ENCODE measurements around the gene RNF10. TPM values are rescaled to one million over a fixed set of nuclear protein-coding genes. Genes with fewer than 3 reads are reported as not detected.
"Not testable (repeated sequence)": the region's sequence is repeated elsewhere in the genome, so short reads cannot be mapped to it uniquely, and the experiment has no call there.

Gene RNF10
- total RNA-seq, 1 donor from 2014 or later: 127 TPM

GRCh38 chr12:120528861-120529525 is 5.2 kb upstream of the RNF10 start, which contains the start of gene COQ5:
TSS of gene COQ5 (minus strand) at chr12:120529158. CDS start at chr12:120529141, 17 bp downstream.
- DNase-seq (ENCODE audit: low read depth in 2 of 2): peak; percentile 92 to 93

- DNase-seq (ENCODE audit: low read depth in 2 of 2): peak; percentile 68 to 72
Measured at GRCh38 chr12:120529641-120530417, 4.3 kb upstream of the RNF10 start.

DNA sequence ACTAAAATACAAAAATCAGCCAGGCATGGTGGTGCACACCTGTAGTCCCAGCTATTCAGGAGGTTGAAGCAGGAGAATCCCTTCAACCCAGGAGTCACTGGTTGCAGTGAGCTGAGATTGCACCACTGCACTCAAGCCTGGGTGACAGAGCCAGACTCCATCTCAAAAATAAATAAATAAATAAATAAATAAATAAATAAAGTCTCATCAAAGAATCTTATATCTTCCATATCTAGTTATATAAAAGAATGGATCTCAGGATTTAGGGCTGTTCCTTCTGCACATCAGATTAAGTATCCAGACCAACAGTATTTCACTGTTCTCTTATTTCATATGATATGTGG is 3.8 kb upstream of the RNF10 start:
- DNase-seq (ENCODE audit: low read depth in 2 of 2): not testable (repeated sequence)

GRCh38 chr12:120532701-120533238 is 1.4 kb upstream of the RNF10 start:
- DNase-seq (ENCODE audit: low read depth in 2 of 2): no peak

- DNase-seq (ENCODE audit: low read depth in 2 of 2): peak; percentile 69 to 84
Measured at GRCh38 chr12:120534703-120535655, 823 bp downstream of the RNF10 start.

DNA sequence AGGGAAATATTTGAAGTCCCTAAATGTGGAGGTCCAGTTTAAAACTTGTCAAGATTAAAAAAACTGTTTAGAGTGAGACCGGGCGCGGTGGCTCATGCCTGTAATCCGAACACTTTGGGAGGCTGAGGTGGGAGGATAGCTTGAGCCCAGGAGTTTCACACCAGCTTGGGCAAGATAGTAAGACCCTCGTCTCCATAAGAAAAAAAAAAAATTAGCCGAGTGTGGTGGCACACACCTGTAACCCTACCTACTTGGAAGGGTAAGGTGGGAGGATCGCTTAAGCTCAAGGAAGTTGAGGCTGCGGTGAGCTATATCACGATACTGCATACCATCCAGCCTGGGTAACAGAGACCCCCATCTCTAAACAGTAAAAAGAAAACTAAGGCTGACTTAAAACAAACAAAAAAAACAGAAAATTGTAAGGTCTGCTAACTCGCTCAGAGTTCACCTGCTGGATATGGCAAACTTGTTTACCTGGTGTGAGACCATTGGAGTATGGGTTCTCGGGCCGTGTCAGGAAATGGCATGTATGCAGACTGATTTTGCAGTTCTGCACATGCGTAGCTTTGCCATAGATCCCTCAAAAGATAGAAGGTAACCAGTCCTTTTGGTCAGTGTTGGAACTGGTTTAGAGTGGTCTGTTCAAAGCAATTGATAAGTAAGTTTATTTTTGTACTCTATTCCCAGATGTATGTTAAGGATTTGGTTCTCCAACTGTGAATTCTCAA is 2.1 kb downstream of the RNF10 start:
- DNase-seq (ENCODE audit: low read depth in 2 of 2): peak in 1 of 2 donors; percentile 29

DNA sequence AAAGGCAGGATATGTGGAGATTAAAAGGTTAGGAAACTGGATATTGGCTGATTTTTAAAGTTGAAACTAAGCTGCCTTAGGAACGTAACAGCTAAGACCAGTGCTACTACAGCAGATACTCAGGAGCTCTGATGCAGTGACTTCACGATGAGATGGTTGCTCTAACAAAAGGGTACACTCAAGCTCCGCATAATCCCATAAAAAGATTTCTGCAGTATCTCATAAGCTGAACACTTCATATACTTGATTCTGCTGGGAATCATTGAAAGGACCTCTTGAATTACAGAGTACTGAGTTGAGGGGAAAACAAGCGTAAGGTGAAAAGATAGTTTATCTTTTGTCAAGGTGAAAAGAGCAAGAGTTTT is 3.7 kb downstream of the RNF10 start:
- peak in 1 of 2 donors; percentile 19 for DNase-seq (ENCODE audit: low read depth in 2 of 2)

DNA sequence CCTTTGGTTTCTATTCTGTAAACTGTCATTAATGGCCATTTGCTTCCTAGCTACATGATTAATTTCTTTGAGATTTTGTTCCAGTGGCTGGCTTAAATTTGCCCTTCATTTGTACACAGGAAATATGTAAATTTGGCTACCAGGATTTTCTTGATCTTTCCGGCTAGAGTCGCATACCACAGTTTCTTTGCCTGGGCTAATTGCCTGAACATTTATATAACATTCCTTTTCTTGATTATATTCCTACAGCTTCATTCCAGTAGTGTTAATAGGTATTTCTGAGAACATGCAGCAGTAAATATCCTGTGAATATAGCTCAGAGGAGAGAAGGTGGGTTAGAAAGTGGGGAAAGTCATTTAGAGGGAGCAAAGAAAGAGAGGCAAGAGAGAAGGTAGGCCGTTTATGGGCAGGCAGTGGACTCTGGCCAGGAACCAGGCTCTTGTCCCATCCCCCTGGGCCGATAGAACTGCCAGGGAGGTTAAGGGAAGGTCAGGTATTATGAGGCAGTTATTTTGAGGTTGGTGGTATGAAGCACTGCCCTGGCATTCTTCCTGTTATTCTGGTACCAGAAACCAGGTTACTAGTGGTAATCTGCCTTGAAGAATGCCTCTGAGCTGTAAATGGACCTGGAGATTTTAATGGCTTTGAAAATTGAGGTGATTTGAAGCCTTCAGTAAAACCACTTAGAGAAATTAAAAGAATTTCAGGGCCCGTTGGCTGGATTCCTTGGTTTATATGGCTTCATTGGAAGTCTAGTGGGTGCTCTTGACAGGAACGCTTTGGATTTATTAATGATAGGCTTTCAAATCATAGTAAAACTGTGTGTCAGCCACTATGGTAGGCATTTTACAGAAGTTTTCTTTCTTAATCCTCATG is 4.4 kb downstream of the RNF10 start:
- peak; percentile 70 to 80 for DNase-seq (ENCODE audit: low read depth in 2 of 2)

DNA sequence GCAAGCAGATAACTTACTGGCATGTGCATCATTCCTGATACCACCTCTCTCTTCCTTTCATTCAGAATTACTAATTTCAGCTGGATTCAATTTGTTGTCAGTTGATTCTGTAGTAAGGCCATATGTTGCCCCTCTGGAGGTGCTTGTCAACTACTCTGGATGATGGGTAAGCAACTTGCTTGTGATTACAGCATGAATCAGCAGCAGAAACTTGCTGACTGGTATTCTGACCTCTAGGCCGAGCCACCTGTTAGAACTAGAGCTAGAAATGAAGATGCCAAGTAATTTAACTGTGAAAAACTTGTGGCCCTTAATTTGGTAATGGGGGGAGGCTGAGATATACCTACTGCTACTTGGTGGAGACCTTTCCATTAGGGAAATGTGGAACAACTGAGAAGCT is 5.1 kb downstream of the RNF10 start:
- peak in 1 of 2 donors; percentile 57 for DNase-seq (ENCODE audit: low read depth in 2 of 2)

DNA sequence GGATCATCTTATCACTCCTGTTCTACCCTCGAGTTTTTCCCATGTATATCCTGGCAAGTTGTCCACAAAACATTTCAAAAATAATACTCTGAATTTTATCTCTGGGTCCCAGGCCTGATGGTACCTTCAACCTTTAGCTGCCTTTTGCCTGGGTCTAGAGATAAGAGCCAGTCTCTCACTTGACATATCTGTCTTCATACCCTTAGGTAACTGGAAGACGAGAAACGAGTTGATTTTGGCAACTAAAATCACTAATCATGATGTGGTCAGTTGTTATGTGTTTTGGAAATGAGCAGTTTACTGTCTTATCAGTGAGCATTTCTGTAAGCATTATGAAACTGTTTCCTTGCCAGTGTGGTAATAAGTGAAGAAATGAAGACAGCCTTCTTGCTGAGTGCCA is 6.3 kb downstream of the RNF10 start:
- peak in 1 of 2 donors; percentile 21 for DNase-seq (ENCODE audit: low read depth in 2 of 2)

GRCh38 chr12:120542166-120542565 is 8.0 kb downstream of the RNF10 start:
- no peak for DNase-seq (ENCODE audit: low read depth in 2 of 2)

GRCh38 chr12:120544691-120545090 is 10.5 kb downstream of the RNF10 start:
- DNase-seq (ENCODE audit: low read depth in 2 of 2): no peak

DNA sequence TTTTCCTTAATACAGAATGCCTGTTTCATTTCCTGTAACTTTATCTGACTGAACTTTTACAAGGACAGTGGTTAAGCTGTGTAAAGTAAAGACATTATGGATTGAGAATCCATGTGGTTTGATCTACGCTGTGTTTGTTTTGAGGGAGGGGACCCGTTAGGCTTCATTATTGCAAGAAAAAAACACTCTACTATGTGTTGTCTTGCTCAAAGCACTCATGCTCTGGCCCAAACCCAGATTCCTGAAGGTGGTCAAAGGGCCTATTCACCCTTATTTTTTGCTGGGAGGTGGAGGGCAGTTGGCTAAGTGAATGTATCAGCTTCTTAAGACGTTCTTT is 11.9 kb downstream of the RNF10 start:
- DNase-seq (ENCODE audit: low read depth in 2 of 2): no peak

DNA sequence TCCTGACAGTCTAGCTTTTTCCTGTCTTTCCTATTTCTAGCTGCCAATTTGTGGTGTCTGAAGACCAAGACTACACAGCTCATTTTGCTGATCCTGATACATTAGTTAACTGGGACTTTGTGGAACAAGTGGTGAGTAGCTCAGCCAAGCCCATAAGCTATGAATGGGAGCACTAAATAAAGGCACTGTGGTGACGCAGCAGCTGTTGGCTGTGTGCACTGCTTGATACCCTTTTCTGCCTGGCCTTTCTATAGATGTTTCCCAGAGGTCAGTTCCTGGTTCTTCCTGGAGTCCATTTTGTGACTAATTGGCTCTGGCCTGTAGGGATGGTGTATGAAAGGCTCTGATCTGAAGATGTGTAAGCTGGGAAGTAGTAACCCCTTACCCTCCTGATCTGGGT is 20.5 kb downstream of the RNF10 start:
- DNase-seq (ENCODE audit: low read depth in 2 of 2): no peak

GRCh38 chr12:120557589-120557988 is 23.4 kb downstream of the RNF10 start:
- no peak for DNase-seq (ENCODE audit: low read depth in 2 of 2)

GRCh38 chr12:120562906-120563305 is 28.8 kb downstream of the RNF10 start:
- DNase-seq (ENCODE audit: low read depth in 2 of 2): no peak

GRCh38 chr12:120563495-120563894 is 29.3 kb downstream of the RNF10 start:
- no peak for DNase-seq (ENCODE audit: low read depth in 2 of 2)

DNA sequence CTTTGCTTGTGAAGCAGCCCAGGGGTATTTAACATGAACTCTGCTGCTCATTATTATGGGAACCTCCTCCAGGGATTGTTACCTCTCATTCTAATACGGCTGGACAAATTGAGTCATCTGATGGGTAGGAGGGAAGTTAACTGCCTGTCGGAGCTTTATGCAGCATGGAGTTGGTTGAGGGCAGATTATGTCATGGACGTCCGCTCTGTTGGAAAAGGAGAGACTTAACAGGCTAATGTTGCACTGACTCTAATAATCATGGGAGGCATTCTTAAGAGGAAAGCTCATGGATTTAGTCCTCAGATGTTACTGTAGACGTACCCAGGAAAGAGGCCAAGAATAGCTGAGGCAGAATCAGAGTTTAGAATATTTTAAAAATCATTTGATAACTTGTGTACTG is 37.1 kb downstream of the RNF10 start:
- no peak for DNase-seq (ENCODE audit: low read depth in 2 of 2)

- no peak for DNase-seq (ENCODE audit: low read depth in 2 of 2)
Measured at GRCh38 chr12:120573560-120573959, 39.4 kb downstream of the RNF10 start.

DNA sequence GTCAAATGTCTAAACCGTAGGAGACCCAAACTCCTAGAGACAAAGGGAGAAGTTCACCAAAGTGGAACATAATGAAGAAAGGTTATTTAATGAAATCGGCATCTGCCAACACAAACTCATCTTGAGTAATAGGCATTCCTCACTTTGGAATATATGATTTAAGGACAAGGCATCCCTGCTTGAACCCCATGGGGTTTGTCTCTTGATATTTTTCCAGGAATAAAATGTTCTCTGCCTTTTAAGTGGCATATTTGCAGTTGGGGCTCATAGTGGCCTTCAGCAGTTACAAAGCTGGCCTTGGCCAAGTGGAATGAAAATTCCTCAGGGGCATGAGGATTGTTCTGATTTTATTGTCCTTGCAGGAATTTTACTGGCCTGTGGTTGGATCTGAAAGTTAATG is 40.0 kb downstream of the RNF10 start:
- no peak for DNase-seq (ENCODE audit: low read depth in 2 of 2)

All from lung microvascular endothelial cell (primary cell).